SW 1271 (cell line): ENCODE results near the gene STK32B.

Experiments used
- DNase-seq, 2 experiments: peaks; one replicate each; lab custom pipeline; 2025; lab: John Stamatoyannopoulos, UW

STK32B gene

DNA sequence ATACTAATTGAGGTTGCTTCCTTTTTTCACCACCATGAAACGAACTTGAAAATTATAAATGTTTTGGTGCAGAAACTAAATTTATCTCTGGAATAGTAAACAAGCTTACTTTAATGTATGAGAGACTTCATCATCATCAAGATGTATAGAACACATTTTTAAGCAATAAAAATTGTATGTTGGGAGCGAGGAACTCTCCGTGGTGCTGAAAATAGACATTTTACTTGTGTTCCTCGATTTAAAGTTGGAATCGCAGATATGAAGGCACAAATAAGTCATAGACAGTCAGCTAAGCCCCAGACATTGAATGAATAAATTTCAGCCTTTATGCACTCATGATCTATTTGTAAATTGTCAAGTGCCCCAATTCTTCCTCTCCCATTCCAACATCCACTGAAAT lies 310.7 kb downstream of the STK32B start:
- DNase-seq = no peak

DNA sequence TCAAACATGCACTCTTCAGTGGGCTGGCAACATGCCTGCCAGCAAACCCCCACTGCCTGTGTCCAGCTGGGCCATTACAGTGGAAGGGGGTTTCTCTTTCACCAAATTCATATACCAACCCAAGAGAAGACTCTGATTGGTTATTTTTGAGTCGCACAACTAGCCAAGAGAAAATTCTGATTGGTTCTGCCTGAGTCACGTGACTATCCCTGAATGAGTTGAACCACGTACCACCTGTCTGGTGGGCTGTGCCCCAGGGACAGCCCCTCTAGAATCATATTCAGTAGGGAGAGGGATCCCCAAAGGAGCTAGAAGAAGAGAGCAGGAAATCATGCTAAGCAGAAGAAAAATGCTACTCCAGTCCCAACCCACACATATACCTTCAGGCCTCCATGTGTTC lies 313.1 kb downstream of the STK32B start:
- no peak for DNase-seq

DNA sequence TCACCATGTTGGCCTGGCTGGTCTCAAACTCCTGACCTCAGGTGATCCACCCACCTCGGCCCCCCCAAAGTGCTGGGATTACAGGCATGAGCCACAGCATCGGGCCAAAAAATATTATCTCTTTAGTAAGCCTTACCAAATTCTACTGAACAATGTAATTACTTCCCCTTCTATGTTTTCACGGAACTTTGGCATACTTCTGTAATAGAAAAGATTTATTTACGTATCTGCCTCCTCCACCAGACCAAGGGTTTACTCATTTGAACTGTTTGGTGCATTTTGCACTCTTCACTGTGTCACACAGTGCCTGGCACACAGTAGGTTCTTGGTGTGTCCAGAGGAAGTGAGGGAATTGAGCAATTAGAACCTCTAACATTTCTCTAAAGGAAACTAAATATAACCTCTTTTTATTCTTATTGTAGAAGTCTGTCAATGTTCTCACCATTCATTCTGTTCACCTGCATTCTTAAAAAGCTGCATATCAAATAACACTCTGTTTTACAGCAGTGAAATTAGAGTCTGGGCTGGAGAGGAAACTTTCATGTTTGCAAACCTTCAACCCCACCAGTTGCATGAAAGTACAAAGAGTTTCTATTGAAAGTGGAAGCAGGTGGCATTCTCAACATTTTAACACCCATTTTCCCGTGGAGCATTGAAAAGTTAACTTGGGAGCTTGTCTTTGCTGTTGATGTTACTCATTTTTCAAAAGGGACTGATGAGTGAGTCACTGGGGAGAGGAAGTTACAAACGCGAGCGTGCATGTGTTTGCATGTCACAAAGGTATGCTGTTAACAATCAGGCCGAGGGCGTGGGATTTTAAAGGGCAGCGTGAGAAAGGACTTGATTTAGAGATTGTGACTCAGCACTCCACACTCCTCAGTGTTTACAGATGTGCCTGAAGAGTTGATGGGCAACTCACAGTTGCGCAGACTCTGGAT lies 314.1 kb downstream of the STK32B start:
- peak; percentile 72 to 80 for DNase-seq

DNA sequence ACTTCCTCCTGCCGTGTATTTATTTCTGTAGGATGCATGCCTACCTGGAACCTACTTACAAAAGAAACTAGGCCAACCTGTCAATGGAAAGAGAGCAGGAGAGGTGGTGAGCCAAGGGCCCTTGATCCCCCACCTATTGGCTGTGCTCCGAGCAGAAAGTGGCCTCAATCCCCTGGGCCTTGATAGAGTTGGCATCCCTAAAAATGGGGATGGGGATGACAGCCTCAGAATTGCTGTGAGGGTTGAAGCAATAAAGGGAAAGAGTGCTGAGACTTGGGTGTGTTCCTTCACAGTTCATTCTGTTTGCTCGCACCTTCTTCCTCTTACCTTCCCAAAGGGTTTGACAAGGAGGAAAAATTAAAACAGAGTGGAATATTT lies 314.7 kb downstream of the STK32B start:
- no peak for DNase-seq

DNA sequence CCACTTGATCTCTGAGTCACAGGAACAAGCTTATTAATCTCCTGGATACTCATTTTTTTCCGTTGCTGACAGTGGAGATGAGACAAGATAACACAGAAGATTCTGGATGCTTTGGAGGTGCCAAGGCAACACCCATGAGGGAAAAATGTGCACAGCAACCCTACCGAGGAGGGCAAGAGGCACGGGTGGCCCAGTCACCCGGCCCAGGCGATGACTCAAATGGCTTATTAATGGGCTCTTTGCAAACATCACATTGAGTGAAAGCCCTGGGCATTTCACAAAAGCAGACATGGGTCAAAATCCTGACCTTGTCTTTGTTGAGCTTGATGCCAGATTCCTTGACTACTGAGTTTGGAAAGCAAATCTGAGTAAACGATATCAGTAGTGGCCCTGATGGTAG lies 315.1 kb downstream of the STK32B start:
- DNase-seq = peak in 1 of 2 experiments; percentile 9

DNA sequence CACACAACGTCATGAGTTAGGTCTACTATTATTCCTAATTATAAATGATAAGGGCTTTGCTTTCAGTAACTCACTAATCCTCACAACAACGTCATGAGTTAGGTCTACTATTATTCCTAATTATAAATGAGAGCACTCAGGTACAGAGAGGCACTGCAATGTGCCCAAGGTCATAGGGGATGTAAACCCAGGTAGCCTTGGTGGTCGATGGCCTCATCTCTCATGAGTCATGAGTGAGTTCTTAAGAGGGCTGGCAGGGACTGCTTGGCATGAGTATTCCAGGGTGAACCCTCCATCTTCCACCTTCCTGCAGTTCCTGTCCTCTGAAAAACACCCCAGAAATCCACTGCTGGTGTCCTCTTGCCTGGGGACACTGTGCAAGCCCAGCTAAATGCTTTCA lies 317.1 kb downstream of the STK32B start:
- DNase-seq = no peak

DNA sequence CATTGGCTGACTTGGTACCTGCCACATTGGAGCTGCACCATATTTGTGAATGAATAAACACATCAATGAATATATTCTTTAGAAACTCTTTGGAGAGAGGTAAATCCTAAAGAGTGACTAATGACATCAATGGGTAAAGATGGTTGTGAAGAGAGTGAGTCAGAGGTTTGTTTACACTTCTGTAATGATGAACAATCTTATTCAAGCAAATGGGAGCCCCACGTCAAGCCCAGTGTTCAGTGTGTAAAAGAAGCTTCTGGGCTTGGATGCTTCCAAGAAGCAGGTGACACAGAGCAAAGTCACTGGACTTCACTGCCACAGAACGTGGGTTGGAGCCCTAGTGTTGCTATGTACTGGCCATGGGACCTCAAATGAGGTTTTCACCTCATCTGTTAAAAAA lies 319.0 kb downstream of the STK32B start:
- peak in 1 of 2 experiments; percentile 15 for DNase-seq

DNA sequence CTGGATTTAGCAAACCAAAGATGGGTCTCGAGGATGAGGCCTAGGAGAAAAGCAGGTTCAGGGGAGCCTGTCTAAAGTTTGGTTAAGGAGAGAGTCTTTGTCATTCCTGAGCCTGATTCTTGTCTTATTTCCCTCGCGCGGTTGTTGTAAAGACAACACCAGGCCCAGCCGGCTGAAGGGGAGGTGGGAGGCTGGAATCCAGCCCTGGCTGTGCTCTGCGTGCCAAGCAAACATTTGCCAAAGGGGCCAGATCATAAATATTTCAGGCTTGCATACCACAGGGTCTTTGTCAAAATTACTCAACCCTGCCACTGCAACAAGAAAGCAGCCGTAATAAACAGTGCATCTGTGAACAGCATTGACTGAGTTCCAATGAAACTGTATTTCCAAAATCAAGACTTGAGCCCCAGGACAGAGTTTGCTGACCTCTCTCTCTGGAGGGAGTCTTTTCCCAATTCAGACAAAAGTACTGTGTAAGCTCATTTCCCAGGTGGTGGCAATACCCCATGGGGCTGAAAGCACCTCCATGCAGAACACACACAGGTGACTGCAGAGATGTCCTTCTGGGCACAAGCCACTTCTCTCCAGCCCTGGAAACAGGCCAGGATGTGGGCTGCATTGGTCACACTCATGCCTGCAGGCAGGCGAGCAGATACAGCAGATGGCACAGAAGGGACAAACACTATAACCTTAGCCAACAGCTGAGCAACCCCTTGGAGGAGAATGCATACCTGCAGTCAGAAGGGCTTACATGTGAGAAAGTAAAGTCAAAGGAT lies 320.3 kb downstream of the STK32B start:
- DNase-seq = no peak

DNA sequence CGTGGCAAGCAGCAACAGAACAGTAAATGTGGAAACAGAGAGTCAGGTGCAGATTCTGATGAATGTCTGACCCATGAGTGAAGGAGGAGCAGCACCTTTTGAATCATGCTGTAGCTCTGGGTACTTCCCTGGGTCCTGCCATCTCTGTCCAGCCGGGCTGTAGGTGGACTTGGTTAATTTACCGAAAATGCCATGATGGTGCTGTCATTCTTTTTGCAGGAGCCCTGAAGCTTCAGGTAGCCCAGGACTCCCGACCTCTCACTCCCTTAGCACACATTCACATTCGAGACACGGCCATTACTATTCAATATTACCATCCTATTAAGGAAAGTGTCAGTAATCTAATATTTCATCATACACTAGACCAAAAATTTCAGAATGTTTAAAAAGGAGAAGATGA lies 320.9 kb downstream of the STK32B start:
- DNase-seq = no peak

DNA sequence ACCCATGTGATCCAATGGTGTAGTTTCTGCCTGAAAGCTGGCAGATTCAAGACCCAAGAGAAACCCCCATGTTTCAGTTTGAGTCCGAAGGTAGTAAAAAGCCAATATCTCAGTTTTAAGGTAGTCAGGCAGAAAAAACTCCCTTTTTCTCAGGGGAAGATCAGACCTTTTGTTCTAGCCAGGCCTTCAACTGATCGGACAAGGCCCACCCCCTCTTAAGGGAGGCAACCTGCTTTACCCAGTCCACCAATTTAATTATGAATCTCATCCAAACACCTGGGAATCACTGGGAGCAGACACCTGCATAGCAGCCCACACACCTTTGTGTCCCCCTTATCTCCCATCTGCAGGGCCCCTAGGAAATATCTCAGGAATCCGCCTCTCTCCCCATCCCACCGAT lies 322.0 kb downstream of the STK32B start:
- no peak for DNase-seq

DNA sequence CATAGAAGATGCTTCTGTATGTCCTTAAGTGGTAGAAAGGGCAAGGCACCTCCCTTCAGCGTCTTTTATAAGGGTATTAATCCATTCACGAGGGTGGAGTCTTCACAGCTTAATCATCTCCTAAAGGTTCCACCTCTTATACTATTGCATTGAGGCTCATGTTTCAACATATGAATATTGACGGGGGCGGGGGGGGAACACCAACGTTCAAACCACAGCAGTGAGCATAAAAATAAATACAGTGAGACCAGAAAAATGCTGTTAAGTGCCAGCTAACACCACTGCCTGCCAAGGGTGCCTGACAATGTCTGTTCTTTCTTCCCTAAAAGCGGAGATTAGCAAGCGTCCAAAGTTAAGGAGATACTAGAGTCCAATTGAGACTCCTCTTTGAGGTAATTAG lies 323.3 kb downstream of the STK32B start:
- DNase-seq = no peak

DNA sequence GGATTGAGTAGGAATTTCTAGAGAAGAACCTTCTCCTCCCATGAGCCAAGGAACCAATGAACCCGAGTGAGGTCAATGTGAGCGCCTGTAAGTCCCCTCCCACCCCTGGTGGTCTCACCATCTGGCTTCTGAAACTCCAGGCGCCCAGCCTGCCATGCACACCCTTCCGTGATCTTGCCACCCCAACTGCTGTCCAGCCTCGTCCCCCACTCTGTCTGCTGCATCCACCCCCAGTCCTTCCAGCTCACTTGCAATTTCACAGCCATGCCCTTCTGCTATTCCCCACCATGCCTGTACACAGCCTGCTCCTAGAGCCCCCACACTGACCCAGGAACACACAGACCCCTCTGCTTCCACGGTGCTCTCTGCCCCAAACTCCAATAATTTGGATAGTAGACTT lies 323.7 kb downstream of the STK32B start:
- DNase-seq = no peak

DNA sequence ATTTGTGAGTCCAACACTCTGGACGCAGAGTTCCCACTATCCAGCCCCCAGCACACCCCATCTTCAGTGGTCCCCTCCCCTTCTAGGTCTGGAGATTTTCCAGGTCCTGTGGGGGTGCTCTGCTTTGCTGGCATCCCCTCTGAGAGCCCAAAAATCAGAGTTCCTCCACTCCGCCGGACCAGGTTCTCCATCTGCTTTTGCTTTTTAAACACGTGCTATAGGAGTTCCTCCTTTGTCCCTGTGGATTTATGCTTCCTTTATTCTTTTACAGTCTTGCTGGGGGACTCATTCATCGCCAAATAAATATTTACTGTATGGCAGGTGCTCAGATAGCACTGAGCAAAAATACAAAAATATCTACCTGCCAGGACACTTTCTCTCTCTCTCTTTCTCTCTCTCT lies 324.7 kb downstream of the STK32B start:
- DNase-seq = no peak

DNA sequence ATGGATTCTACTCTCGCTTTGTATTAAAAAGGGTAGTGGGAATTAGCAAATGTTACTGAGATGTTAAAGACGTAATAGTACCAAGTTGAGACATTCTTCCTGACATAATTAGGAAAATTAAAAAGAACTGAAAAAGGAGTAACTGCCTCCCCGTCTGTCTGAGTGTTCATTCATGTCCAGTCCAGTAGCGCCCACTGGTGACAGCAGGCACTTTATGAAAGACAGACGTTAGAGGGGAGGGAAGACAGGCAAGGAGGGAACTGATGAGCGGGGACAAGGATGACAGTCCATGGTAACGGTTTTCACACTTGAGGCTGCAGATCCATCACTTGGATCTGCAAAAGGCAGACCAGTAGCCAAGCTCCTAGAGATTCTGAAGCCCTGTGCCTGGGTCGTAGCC lies 326.7 kb downstream of the STK32B start:
- DNase-seq = no peak

DNA sequence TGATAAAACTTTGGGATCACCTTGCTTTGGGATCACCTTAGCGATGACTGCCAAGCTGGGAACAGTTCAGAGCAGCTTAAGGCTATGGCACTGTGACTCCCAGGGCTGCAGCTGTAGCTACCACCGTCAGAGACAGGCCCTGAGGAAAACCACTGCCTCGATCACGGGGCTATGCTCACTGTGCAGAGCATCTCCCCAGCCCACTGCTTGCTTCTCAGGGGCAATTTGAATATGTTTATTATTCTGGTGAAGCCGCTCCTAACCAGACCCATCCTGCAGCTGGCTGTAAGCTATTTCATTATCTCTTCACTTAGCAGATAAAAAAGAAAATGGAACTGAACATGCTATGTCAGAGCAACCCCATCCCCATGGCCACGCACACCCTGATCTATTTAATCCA lies 328.6 kb downstream of the STK32B start:
- DNase-seq = no peak

DNA sequence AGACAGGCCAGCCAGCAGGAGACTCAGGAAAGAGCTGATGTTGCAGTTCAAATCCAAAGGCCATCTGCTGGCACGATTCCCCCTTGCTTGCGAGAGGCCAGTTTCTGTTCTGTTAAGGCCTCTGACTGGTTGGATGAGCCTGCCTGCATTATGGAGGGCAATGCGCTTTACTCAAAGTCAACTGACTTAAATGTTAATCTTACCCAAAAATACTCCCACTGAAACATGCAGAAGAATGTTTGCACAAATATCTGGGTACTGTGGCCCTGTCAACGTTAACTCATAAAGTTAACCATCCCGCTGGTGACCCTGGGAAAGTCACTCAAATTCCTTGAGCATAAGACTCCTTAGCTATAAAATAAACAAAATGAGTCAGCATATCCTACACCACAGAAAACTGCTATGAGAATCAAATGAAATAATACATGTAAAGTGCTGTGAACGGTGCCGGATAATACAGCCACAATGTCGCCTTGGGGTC lies 330.7 kb downstream of the STK32B start:
- no peak for DNase-seq

DNA sequence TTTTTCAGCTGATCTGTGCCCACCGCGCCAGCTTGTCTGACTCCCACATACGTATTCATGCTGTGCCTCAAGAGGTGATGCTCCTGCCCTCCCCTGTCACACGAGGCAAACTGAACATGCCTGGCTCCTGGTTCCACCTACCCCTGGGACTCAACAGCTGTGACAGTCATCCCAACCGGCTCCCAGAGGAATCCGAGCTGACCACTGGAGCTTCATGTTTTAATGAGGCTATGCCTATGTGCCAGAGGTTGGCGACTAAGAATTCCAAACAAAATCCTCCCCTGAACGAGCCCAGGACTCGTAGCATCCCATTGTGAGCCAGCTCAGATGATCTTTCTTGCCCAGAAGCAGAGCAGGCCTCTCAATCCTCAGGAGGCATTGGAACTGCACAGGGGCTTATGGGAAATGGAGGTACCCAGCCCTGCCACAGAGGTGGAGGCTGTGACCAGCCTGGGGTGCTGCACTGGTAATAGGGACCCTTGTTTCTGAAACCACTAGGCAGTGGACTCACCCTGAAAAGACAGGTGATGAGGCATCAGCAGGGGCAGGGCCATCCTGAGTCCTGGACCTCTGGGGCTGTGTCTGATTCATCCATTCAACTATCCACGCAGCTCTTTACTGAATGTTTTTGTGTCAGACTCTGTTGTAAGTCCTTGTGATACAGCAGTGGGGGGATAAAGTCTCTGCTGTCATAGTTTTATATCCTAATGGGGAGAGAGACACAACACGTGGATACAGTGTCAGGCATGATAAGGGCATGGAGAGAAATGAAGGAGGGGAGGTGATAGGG lies 332.1 kb downstream of the STK32B start:
- DNase-seq = no peak

DNA sequence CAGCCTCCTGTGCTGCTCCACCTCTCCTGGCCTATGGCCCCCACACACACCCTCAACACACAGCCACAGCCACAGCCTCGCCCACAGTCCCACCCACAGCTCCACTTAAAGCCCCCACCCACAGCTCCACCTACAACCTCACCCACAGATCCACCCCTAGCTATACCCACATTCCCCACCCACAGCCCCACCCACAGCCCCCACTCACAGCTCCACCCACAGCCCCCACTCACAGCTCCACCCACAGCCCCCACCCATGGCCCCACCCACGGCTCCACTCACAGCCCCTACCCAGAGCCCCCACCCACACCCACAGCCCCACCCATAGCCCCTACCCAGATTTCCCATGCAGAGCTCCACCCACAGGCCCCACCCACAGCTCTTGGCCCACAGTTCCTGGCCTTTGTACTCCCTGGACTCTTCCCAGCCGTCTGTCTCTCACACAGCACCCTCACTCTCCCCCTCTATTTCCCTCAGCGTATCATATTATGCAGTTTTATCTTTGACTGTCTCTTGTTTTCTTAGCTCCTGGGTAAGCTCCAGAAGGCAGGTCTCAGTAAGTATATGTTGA lies 334.5 kb downstream of the STK32B start:
- no peak for DNase-seq

DNA sequence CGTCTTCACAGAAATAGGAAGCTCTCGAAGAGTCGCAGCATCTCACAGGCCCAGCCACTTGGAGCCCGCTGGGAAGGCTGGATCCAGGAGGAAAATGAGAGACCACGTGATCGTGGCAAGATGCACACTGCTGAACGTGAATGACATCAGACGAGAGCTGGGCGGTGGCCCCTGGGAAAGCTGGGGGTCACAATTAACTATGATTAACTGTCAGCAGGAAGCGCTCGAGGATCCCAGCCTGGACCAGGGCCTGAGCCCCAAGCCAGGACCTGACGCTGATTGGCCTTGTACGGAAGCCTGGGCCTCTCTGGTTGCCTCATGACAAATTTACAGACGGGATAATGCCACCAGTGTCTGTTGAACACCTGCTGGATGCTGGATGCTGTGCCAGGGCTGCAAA lies 335.6 kb downstream of the STK32B start:
- no peak for DNase-seq

DNA sequence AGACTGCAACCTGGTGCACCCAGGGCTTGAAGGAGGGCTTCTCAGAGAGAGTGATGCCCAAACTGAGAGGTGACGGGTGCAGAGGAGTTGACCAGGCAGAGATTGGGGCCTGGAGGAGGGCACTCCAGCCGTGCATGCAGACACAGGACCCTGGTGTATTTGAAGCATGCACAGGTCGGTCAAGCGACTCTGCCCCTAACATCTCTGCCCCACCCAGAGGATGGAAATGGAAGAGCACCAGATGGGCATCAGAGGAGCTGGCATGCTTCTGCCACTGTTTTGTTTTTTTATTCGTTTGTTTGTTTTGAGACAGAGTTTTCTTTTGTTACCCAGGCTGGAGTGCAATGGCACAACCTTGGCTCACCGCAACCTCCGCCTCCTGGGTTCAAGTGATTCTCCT lies 336.2 kb downstream of the STK32B start:
- DNase-seq = peak in 1 of 2 experiments; percentile 6

DNA sequence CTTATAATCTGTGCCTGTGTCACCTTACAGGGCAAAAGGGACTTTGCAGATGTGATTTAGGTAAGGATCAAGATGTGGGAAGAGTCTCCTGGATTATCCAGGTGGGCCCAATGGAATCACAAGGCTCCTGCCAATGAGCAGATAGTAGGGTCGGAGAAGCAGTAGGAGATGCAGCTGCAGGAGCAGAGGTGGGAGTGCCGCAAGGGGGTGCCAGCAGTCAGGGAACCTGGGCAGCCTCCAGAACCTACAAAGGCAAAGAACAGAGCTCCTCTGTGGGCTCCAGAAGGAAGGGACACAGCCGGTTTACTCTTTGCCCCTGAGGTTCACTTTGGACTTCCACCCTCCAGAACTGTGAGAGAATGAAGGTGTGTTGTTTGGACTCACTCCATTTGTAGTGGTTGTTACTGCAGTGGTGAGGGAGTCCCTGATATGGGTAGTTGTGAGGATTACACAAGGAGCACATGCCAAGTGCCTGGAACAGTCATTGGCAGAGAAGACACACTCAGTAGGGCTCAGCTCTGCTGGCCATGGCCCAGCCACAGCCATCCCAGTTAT lies 338.6 kb downstream of the STK32B start:
- DNase-seq = no peak

DNA sequence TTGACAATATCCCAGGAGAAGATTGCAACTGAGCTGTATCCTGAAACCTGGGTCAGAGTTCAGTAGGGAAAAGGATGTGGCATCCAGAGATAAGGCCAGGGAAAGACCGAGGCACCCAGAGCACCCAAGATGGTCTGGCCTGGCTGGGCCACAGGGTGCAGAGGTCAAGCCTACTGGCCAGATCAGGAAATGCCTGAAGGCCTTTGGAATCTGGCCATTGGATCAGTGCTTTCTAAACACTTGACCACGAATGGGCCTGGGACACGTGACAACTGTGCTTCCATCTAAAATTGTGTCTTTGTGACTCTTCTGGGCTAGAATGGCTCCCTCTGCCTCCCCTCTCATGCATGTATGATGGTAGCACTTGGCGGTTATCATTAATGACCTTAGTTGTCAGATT lies 340.2 kb downstream of the STK32B start:
- DNase-seq = no peak
